MCF 10A (cell line): ENCODE results near the gene LRBA. TPM values are rescaled to one million over a fixed set of nuclear protein-coding genes. Genes with fewer than 3 reads are reported as not detected.

Source experiments
- BruUV-seq: library from RNA; stranded (reverse); fragments of 400-500 nt; replicated peaks from 2 replicates; lab custom pipeline; 2021; lab: Mats Ljungman, UMichigan
- CTCF ChIA-PET: fragments of 300-600 bp; sonication (Branson Sonifier 250); formaldehyde crosslinking; extraction: SDS; loops from one replicate; lab custom pipeline; 2021; ENCODE audit warnings: antibody characterized with exemption, inconsistent platforms; lab: Yijun Ruan, JAX
- POLR2A ChIA-PET: fragments of 300-600, 350-650 bp; sonication (Branson Sonifier 250); formaldehyde crosslinking; extraction: SDS; loops from one replicate; lab custom pipeline; 2020; ENCODE audit warnings: antibody characterized with exemption, inconsistent platforms; lab: Yijun Ruan, JAX
- DNase-seq: peaks from one replicate; pipeline ENCODE4 v3.0.0-alpha.2; 2018; ENCODE audit not compliant: unreplicated experiment
- H3K27ac Mint-ChIP-seq: one replicate; pipeline ENCODE4 v1.8.0; 2022; ENCODE audit warnings: mild to moderate bottlenecking, low read depth, mixed read lengths; ENCODE audit not compliant: unreplicated experiment
- H3K27me3 Mint-ChIP-seq: one replicate; pipeline ENCODE4 v1.8.0; 2022; ENCODE audit warnings: mixed read lengths; ENCODE audit not compliant: insufficient read depth, unreplicated experiment
- H3K36me3 Mint-ChIP-seq: one replicate; pipeline ENCODE4 v1.8.0; 2022; ENCODE audit warnings: mild to moderate bottlenecking, moderate library complexity, mixed read lengths; ENCODE audit not compliant: insufficient read depth, unreplicated experiment
- H3K4me1 Mint-ChIP-seq: one replicate; pipeline ENCODE4 v1.8.0; 2022; ENCODE audit warnings: mixed read lengths; ENCODE audit not compliant: insufficient read depth, unreplicated experiment
- H3K4me3 Mint-ChIP-seq: one replicate; pipeline ENCODE4 v1.8.0; 2022; ENCODE audit warnings: mild to moderate bottlenecking, moderate library complexity, mixed read lengths; ENCODE audit not compliant: unreplicated experiment
- H3K9me3 Mint-ChIP-seq: one replicate; pipeline ENCODE4 v1.8.0; 2022; ENCODE audit warnings: mixed read lengths; ENCODE audit not compliant: unreplicated experiment
- intact Hi-C: fragments of 100-400 bp; cut with micrococcal nuclease; formaldehyde crosslinking; loops from 2 replicates; pipeline ENCODE4 v1.14.1; 2022
- total RNA-seq: library from RNA; stranded (reverse); gene quantifications from 2 replicates; pipeline ENCODE4 v1.2.3, GENCODE V29; 2022
- TF ChIP-seq, protein P1 (sequence below): fragments of 200-600 bp; IDR thresholded peaks from one replicate; pipeline ENCODE4 v1.8.0; 2022; ENCODE audit warnings: antibody characterized with exemption, mild to moderate bottlenecking; ENCODE audit not compliant: unreplicated experiment

LRBA gene
- total RNA-seq, 1 experiment from 2014 or later: 64.5 TPM

DNA sequence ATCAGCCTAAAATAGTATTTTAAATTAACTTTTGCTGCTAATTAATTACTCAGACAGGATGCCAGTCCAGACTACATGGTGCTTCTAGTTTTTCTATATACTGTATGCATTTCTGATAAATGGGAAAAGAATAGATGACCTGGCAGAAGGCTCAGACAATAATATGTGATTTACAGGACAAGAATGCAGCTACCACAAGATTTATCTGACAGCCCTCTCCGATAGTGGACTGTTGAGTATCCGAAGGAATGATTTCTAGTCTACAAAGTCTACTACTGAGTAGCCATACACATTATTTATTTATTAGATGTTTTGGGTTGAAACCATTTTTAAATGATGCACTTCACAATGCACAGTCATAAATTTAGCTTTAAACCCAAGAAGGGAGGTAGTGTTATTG lies 220.4 kb downstream of the LRBA start:
- Mint-ChIP-seq H3K27ac (no peak overlapping the region), H3K36me3 (peaks cover 1% of the 10 kb centered on the region), H3K4me3 (no peak overlapping the region), H3K9me3 (no peaks in the 10 kb centered on the region), H3K27me3 (no peaks in the 10 kb centered on the region), H3K4me1 (no peaks in the 10 kb centered on the region)
- DNase-seq: no peak
- ChIA-PET POLR2A (interaction anchor here (1.0 kb wide), 1 partner anchor 24 kb away, joined by 3 read pairs; no protein-coding TSS in a partner anchor), CTCF (no interaction called here)
- BruUV-seq: no TSS peak
- intact Hi-C loops: no loop called here
- TF ChIP-seq, protein P1, sequence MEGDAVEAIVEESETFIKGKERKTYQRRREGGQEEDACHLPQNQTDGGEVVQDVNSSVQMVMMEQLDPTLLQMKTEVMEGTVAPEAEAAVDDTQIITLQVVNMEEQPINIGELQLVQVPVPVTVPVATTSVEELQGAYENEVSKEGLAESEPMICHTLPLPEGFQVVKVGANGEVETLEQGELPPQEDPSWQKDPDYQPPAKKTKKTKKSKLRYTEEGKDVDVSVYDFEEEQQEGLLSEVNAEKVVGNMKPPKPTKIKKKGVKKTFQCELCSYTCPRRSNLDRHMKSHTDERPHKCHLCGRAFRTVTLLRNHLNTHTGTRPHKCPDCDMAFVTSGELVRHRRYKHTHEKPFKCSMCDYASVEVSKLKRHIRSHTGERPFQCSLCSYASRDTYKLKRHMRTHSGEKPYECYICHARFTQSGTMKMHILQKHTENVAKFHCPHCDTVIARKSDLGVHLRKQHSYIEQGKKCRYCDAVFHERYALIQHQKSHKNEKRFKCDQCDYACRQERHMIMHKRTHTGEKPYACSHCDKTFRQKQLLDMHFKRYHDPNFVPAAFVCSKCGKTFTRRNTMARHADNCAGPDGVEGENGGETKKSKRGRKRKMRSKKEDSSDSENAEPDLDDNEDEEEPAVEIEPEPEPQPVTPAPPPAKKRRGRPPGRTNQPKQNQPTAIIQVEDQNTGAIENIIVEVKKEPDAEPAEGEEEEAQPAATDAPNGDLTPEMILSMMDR: no peak

DNA sequence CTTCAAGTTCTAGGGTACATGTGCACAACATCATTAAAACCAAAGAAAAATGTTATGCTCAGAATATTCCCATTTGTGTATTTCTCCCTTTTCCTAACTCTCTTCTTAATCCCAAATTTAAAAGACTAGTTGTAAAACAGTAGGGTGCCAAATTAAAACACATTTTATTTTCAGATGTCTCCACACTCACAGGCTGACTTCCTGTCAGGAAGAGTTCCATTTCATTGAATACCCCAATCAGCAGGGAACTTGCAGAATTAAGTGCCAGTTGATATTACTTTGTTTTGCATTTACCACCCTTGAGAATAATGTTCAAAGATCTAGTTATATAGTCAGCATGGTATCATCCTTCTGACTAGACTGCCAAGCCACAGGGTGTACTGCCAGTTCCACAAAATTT lies 225.2 kb downstream of the LRBA start:
- Mint-ChIP-seq H3K27ac (no peak overlapping the region), H3K4me1 (no peaks in the 10 kb centered on the region), H3K36me3 (no peaks in the 10 kb centered on the region), H3K9me3 (no peaks in the 10 kb centered on the region), H3K4me3 (no peak overlapping the region), H3K27me3 (no peaks in the 10 kb centered on the region)
- TF ChIP-seq, protein P1: no peak
- CTCF ChIA-PET: no interaction called here
- POLR2A ChIA-PET: interaction anchor here (1.1 kb wide), 1 partner anchor 18 kb away, joined by 4 read pairs; no protein-coding TSS in a partner anchor
- no peak for DNase-seq
- BruUV-seq: no TSS peak
- intact Hi-C loops: no loop called here

DNA sequence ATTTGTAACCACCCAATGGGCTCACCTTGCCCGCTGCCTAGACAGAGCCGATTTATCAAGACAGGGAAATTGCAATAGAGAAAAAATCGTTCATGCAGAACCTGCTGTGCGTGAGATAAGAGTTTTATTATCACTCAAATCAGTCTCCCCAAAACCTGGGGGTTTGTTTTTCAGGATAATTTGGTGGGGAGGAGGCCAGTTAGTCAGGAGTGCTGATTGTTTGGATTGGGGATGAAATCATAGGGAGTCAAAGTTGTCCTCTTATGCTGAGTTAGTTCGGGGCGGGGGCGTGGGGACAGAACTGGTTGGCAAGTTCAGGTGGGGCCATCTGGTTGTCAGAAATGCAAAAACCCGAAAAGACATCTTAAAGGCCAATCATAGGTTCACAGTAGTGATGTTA lies 230.1 kb downstream of the LRBA start:
- Mint-ChIP-seq H3K36me3 (peaks cover 9% of the 10 kb centered on the region), H3K27ac (no peak overlapping the region), H3K9me3 (no peaks in the 10 kb centered on the region), H3K4me1 (no peaks in the 10 kb centered on the region), H3K4me3 (no peak overlapping the region), H3K27me3 (no peaks in the 10 kb centered on the region)
- BruUV-seq: no TSS peak
- ChIA-PET CTCF (no interaction called here), POLR2A (no interaction called here)
- DNase-seq: no peak
- intact Hi-C loops: no loop called here
- TF ChIP-seq, protein P1: no peak

DNA sequence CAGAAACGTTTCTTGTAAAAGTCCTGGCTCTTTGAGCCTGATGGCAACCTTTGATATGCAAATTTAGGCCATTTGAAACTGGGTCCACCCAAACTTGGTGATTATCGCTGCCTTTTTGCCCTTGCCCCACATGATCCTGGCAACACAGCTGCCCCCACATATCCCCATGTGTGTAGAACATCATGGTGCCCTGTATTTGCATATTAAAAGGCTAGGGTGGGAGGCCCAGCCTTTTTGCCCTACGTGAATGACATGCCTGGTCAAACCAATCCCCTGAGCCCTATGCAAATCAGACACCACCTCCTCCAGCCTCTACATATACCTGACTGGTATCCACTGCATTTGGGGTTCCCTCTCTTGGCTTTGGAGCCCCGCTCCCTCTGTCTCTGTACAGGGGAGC lies 230.8 kb downstream of the LRBA start:
- Mint-ChIP-seq H3K36me3 (peaks cover 9% of the 10 kb centered on the region), H3K4me1 (no peaks in the 10 kb centered on the region), H3K4me3 (no peak overlapping the region), H3K27ac (no peak overlapping the region), H3K9me3 (no peaks in the 10 kb centered on the region), H3K27me3 (no peaks in the 10 kb centered on the region)
- intact Hi-C loops: no loop called here
- TF ChIP-seq, protein P1: no peak
- ChIA-PET POLR2A (interaction anchor here (1.8 kb wide), 1 partner anchor 12 kb away, joined by 7 read pairs; no protein-coding TSS in a partner anchor), CTCF (no interaction called here)
- no TSS peak for BruUV-seq
- no peak for DNase-seq
